ENCODE measurements around the gene CLIC4.
A peak's percentile ranks its signal among the peaks of the same experiment; 100 is the strongest.

- peak in 1 of 2 donors; percentile 46 for TF ChIP-seq CTCF (conservative IDR thresholded peaks at IDR 0.05 in 1 of 2, IDR thresholded peaks at IDR 0.05 in 1 of 2; ENCODE audit: extremely low read depth in 1 of 2, insufficient read depth in 1 of 2, low read depth in 1 of 2, low read length in 2 of 2)
- no peak for TF ChIP-seq EZH2 (IDR thresholded peaks at IDR 0.05; ENCODE audit: borderline replicate concordance, low read length)
Measured at GRCh38 chr1:24744911-24745710, at the start of gene CLIC4.

Measured in mammary epithelial cell (primary cell).